ENCODE data around the gene ATG9A. TPM values are rescaled to one million over a fixed set of nuclear protein-coding genes. Genes with fewer than 3 reads are reported as not detected.

ATG9A gene
- polyA plus RNA-seq, 1 donor from 2014 or later: 26.2 TPM

GRCh38 chr2:219175486-219175885 lies 54.0 kb downstream of the ATG9A start:
- TF ChIP-seq EZH2 (IDR thresholded peaks at IDR 0.05; ENCODE audit: borderline replicate concordance, insufficient read depth, low read length, poor library complexity, severe bottlenecking) (no peak), EP300 (conservative IDR thresholded peaks at IDR 0.05; ENCODE audit: poor library complexity, severe bottlenecking) (no peak), SMC3 (conservative IDR thresholded peaks at IDR 0.05; ENCODE audit: poor library complexity) (no peak), TAF1 (IDR thresholded peaks at IDR 0.05; ENCODE audit: low read depth) (no peak), POLR2AphosphoS5 (IDR thresholded peaks at IDR 0.05) (no peak), MXI1 (conservative IDR thresholded peaks at IDR 0.05; ENCODE audit: poor library complexity, severe bottlenecking) (no peak), REST (IDR thresholded peaks at IDR 0.05; ENCODE audit: borderline replicate concordance) (no peak), CTCF (IDR thresholded peaks at IDR 0.05; ENCODE audit: poor library complexity, severe bottlenecking) (no peak), RAD21 (conservative IDR thresholded peaks at IDR 0.05) (no peak)
- Histone ChIP-seq H3K36me3 (ENCODE audit: insufficient read depth, low read length) (peaks cover 5% of the 10 kb centered on the region), H3K9me3 (ENCODE audit: low read length) (no peaks in the 10 kb centered on the region), H3K27me3 (ENCODE audit: insufficient read depth, low read depth, low read length) (no peaks in the 10 kb centered on the region), H3K9me2 (ENCODE audit: insufficient read depth, low read length) (no peaks in the 10 kb centered on the region), H3K27ac (ENCODE audit: low read length) (peak overlapping the region; percentile 81), H2AFZ (ENCODE audit: low read depth, low read length) (no peak overlapping the region), H4K20me1 (ENCODE audit: insufficient read depth) (no peaks in the 10 kb centered on the region), H3K4me3 (ENCODE audit: low read length) (peak overlapping the region; percentile 96), H3K9ac (ENCODE audit: low read length) (peak overlapping the region; percentile 90), H3F3A (ENCODE audit: insufficient read depth, low read length, poor library complexity, severe bottlenecking) (peaks cover 3% of the 10 kb centered on the region), H3K79me2 (replicated peaks; ENCODE audit: insufficient read depth, low read length) (peaks cover 18% of the 10 kb centered on the region), H3K4me2 (ENCODE audit: low read length) (peak overlapping the region; percentile 93)

GRCh38 chr2:219174801-219175200 lies 54.6 kb downstream of the ATG9A start:
- no peak overlapping the region for H3K4me2 ChIP-seq (ENCODE audit: low read length)
- H3K9me3 ChIP-seq (ENCODE audit: low read length): no peaks in the 10 kb centered on the region
- H3K9me2 ChIP-seq (ENCODE audit: insufficient read depth, low read length): no peaks in the 10 kb centered on the region
- no peaks in the 10 kb centered on the region for H4K20me1 ChIP-seq (ENCODE audit: insufficient read depth)
- no peaks in the 10 kb centered on the region for H3K27me3 ChIP-seq (ENCODE audit: insufficient read depth, low read depth, low read length)
- H3K36me3 ChIP-seq (ENCODE audit: insufficient read depth, low read length): no peaks in the 10 kb centered on the region
- H3K9ac ChIP-seq (ENCODE audit: low read length): no peak overlapping the region
- no peak overlapping the region for H3K27ac ChIP-seq (ENCODE audit: low read length)
- H3F3A ChIP-seq (ENCODE audit: insufficient read depth, low read length, poor library complexity, severe bottlenecking): peaks cover 3% of the 10 kb centered on the region
- H3K79me2 ChIP-seq (replicated peaks; ENCODE audit: insufficient read depth, low read length): peaks cover 15% of the 10 kb centered on the region
- no peak overlapping the region for H3K4me3 ChIP-seq (ENCODE audit: low read length)
- TF ChIP-seq SMC3 (conservative IDR thresholded peaks at IDR 0.05; ENCODE audit: poor library complexity): no peak
- TF ChIP-seq EZH2 (IDR thresholded peaks at IDR 0.05; ENCODE audit: borderline replicate concordance, insufficient read depth, low read length, poor library complexity, severe bottlenecking): no peak
- TF ChIP-seq MXI1 (conservative IDR thresholded peaks at IDR 0.05; ENCODE audit: poor library complexity, severe bottlenecking): no peak
- TF ChIP-seq RAD21 (conservative IDR thresholded peaks at IDR 0.05): no peak
- no peak for TF ChIP-seq POLR2AphosphoS5 (IDR thresholded peaks at IDR 0.05)
- no peak for TF ChIP-seq EP300 (conservative IDR thresholded peaks at IDR 0.05; ENCODE audit: poor library complexity, severe bottlenecking)
- no peak for TF ChIP-seq TAF1 (IDR thresholded peaks at IDR 0.05; ENCODE audit: low read depth)
- no peak for TF ChIP-seq CTCF (IDR thresholded peaks at IDR 0.05; ENCODE audit: poor library complexity, severe bottlenecking)
- TF ChIP-seq REST (IDR thresholded peaks at IDR 0.05; ENCODE audit: borderline replicate concordance): no peak
- H2AFZ ChIP-seq (ENCODE audit: low read depth, low read length): no peak overlapping the region
